Measurements from ENCODE around the gene RIMS4.

GRCh38 chr20:44769481-44769863, 40.9 kb downstream of the RIMS4 start:
- no peak for TF ChIP-seq GATA2 (IDR thresholded peaks at IDR 0.05; ENCODE audit: low read depth, low read length)
- TF ChIP-seq GATA3 (IDR thresholded peaks at IDR 0.05; ENCODE audit: low read depth, low read length), result no peak

All from SH-SY5Y (cell line).